Keratinocyte (primary cell): ENCODE results near the gene ARHGDIG. TPM values are rescaled to one million over a fixed set of nuclear protein-coding genes. Genes with fewer than 3 reads are reported as not detected.

ENCODE experiments used
- DNase-seq: peaks from one replicate; pipeline ENCODE4 v3.0.0-alpha.2; 2011; ENCODE audit warnings: low read depth, missing footprints, low spot score
- FAIRE-seq: peaks from 2 replicates; lab custom pipeline; 2011; peaks lifted over from hg19 to GRCh38; lab: Jason Lieb, UNC
- H2AFZ ChIP-seq: 2 replicates; pipeline ENCODE4 v1.6.0; 2012; ENCODE audit warnings: low read length, control low read depth, inconsistent platforms; ENCODE audit not compliant: control insufficient read depth
- H3K27ac ChIP-seq: 2 replicates; pipeline ENCODE4 v1.5.1; 2011; ENCODE audit warnings: low read length; ENCODE audit not compliant: control insufficient read depth, insufficient read depth
- H3K27me3 ChIP-seq: 3 replicates; pipeline ENCODE4 v1.6.0; 2011; ENCODE audit warnings: low read length; ENCODE audit not compliant: control insufficient read depth, insufficient read depth; ENCODE audit errors: extremely low read depth
- H3K36me3 ChIP-seq, 2 experiments: 2 replicates in 1 of 2; 3 replicates in 1 of 2; pipeline ENCODE4 v1.5.1; 2011; ENCODE audit warnings: low read length in 2 of 2, mild to moderate bottlenecking in 1 of 2; ENCODE audit not compliant: control insufficient read depth in 2 of 2, insufficient read depth in 2 of 2; ENCODE audit errors: extremely low read depth in 1 of 2
- H3K4me1 ChIP-seq: 3 replicates; pipeline ENCODE4 v1.5.1; 2011; ENCODE audit warnings: low read length; ENCODE audit not compliant: control insufficient read depth, insufficient read depth; ENCODE audit errors: extremely low read depth
- H3K4me2 ChIP-seq: 3 replicates; pipeline ENCODE4 v1.6.0; 2011; ENCODE audit warnings: low read depth, low read length; ENCODE audit not compliant: control insufficient read depth, insufficient read depth; ENCODE audit errors: extremely low read depth
- H3K4me3 ChIP-seq, 3 experiments: fragments of 200-600 bp in 1 of 3; sonication (generic) in 1 of 3; 2 replicates in 2 of 3; 3 replicates in 1 of 3; pipeline ENCODE4 v1.5.1; 2011 to 2016; ENCODE audit warnings: low read length in 3 of 3, mild to moderate bottlenecking in 3 of 3, control low read depth in 2 of 3, inconsistent platforms in 1 of 3, low read depth in 1 of 3, mixed read lengths in 1 of 3, mixed run types in 1 of 3, moderate library complexity in 1 of 3; ENCODE audit not compliant: control insufficient read depth in 2 of 3, insufficient read depth in 2 of 3; ENCODE audit errors: extremely low read depth in 1 of 3
- H3K79me2 ChIP-seq: 2 replicates; pipeline ENCODE4 v1.6.0; 2012; ENCODE audit warnings: low read length; ENCODE audit not compliant: control insufficient read depth, insufficient read depth
- H3K9ac ChIP-seq: 3 replicates; pipeline ENCODE4 v1.6.0; 2011; ENCODE audit warnings: low read length; ENCODE audit not compliant: control insufficient read depth, insufficient read depth; ENCODE audit errors: extremely low read depth
- H3K9me1 ChIP-seq: 3 replicates; pipeline ENCODE4 v1.6.0; 2011; ENCODE audit warnings: low read length; ENCODE audit not compliant: control insufficient read depth, insufficient read depth; ENCODE audit errors: extremely low read depth
- H3K9me3 ChIP-seq: 2 replicates; pipeline ENCODE4 v1.5.1; 2012; ENCODE audit warnings: low read depth, low read length; ENCODE audit not compliant: control insufficient read depth
- H4K20me1 ChIP-seq: 3 replicates; pipeline ENCODE4 v1.6.0; 2011; ENCODE audit warnings: low read length; ENCODE audit not compliant: control insufficient read depth, insufficient read depth; ENCODE audit errors: extremely low read depth
- CTCF ChIP-seq, 3 experiments: IDR thresholded peaks in 1 of 3; conservative IDR thresholded peaks in 1 of 3; optimal IDR thresholded peaks in 1 of 3; 2 replicates in 2 of 3; 3 replicates in 1 of 3; pipeline versions ENCODE3 to v1.5.1; 2011; ENCODE audit warnings: low read length in 3 of 3, mild to moderate bottlenecking in 3 of 3, moderate library complexity in 2 of 3, control low read depth in 1 of 3, inconsistent platforms in 1 of 3; ENCODE audit not compliant: insufficient read depth in 2 of 3; ENCODE audit errors: extremely low read depth in 1 of 3
- EZH2 ChIP-seq: IDR thresholded peaks from one replicate; pipeline ENCODE4 v1.6.1; 2012; ENCODE audit warnings: inconsistent platforms, mild to moderate bottlenecking, low read length, moderate library complexity
- dilution Hi-C: fragments of 300-500 bp; cut with MboI; formaldehyde crosslinking; loops from one replicate; pipeline ENCODE4 v1.7.0; 2020; ENCODE audit warnings: low sequenced_read_pairs; ENCODE audit not compliant: extremely low pct_ligation_motif_present
- polyA plus RNA-seq, 5 experiments: library from polyadenylated mRNA; depleted of rRNA in 3 of 5; stranded (reverse) in 3 of 5; stranded (forward) in 1 of 5; unstranded in 1 of 5; fragments of >200 nt; gene quantifications; 1 replicate in 1 of 5; 2 replicates in 3 of 5; 3 replicates in 1 of 5; pipeline versions ENCODE4 v1.2.1 to v1.2.3, GENCODE V29; 2011 to 2012; ENCODE audit warnings: missing spikeins in 2 of 5, low read depth in 1 of 5, low replicate concordance in 1 of 5

Gene ARHGDIG
- polyA plus RNA-seq, 1 donor (not counting 4 experiments of a cell fraction or from before 2014, with no cell fraction given), result 0.17 TPM

GRCh38 chr16:314351-314750 lies 34.0 kb downstream of the ARHGDIG start:
- no peak for TF ChIP-seq EZH2
- no peak for TF ChIP-seq CTCF (optimal IDR thresholded peaks at IDR 0.05 in 1 of 3, IDR thresholded peaks at IDR 0.05 in 1 of 3, conservative IDR thresholded peaks at IDR 0.05 in 1 of 3; ENCODE audit: extremely low read depth in 1 of 3, insufficient read depth in 2 of 3, low read length in 3 of 3)
- dilution Hi-C loops, result no loop called here
- H3K27me3 ChIP-seq, result no peaks in the 10 kb centered on the region
- H3K4me3 ChIP-seq, result no peak overlapping the region
- H3K9me1 ChIP-seq, result no peaks in the 10 kb centered on the region
- H3K79me2 ChIP-seq, result peaks cover 63% of the 10 kb centered on the region
- H4K20me1 ChIP-seq, result peaks cover 9% of the 10 kb centered on the region
- no peaks in the 10 kb centered on the region for H3K9me3 ChIP-seq
- H3K4me2 ChIP-seq, result no peak overlapping the region
- DNase-seq, result no peak
- no peak overlapping the region for H3K9ac ChIP-seq
- FAIRE-seq, result no peak
- H3K36me3 ChIP-seq, result peaks cover 26 to 34% of the 10 kb centered on the region in 2 experiments
- no peak overlapping the region for H2AFZ ChIP-seq
- no peak overlapping the region for H3K27ac ChIP-seq
- H3K4me1 ChIP-seq, result no peaks in the 10 kb centered on the region

GRCh38 chr16:314795-315299 lies 34.5 kb downstream of the ARHGDIG start:
- no peaks in the 10 kb centered on the region for H3K4me1 ChIP-seq
- H3K4me2 ChIP-seq, result no peak overlapping the region
- H2AFZ ChIP-seq, result no peak overlapping the region
- dilution Hi-C loops, result no loop called here
- peaks cover 22 to 34% of the 10 kb centered on the region in 2 experiments for H3K36me3 ChIP-seq
- no peak overlapping the region for H3K4me3 ChIP-seq
- no peaks in the 10 kb centered on the region for H3K9me1 ChIP-seq
- no peak for FAIRE-seq
- peaks cover 9% of the 10 kb centered on the region for H4K20me1 ChIP-seq
- H3K27ac ChIP-seq, result no peak overlapping the region
- H3K9me3 ChIP-seq, result no peaks in the 10 kb centered on the region
- TF ChIP-seq EZH2, result no peak
- no peak for TF ChIP-seq CTCF (optimal IDR thresholded peaks at IDR 0.05 in 1 of 3, IDR thresholded peaks at IDR 0.05 in 1 of 3, conservative IDR thresholded peaks at IDR 0.05 in 1 of 3; ENCODE audit: extremely low read depth in 1 of 3, insufficient read depth in 2 of 3, low read length in 3 of 3)
- H3K79me2 ChIP-seq, result peaks cover 68% of the 10 kb centered on the region
- no peak overlapping the region for H3K9ac ChIP-seq
- DNase-seq, result no peak
- H3K27me3 ChIP-seq, result no peaks in the 10 kb centered on the region
